Loucy (cell line): Measurements from ENCODE around the gene FOXP1.

ENCODE experiments used
- CTCF ChIP-seq: fragments of 200-600 bp; sonication (generic); conservative IDR thresholded peaks from 2 replicates; pipeline ENCODE4 v1.5.1; 2014; ENCODE audit warnings: mild to moderate bottlenecking, antibody characterized with exemption, low read length
- EZH2phosphoT487 ChIP-seq: fragments of 200-600 bp; IDR thresholded peaks from 2 replicates; pipeline ENCODE4 v1.6.1; 2018; ENCODE audit warnings: antibody characterized with exemption, mild to moderate bottlenecking, moderate library complexity, borderline replicate concordance

GRCh38 chr3:71451060-71451459 lies 132.5 kb downstream of the FOXP1 start:
- TF ChIP-seq CTCF = no peak
- TF ChIP-seq EZH2phosphoT487 = no peak
